ENCODE data around the gene FKBP2.

GRCh38 chr11:64238999-64239398 is 1.9 kb upstream of the FKBP2 start:
- TF ChIP-seq EZH2 (IDR thresholded peaks at IDR 0.05; ENCODE audit: insufficient read depth, poor library complexity, severe bottlenecking) (no peak), EZH2phosphoT487 (IDR thresholded peaks at IDR 0.05; ENCODE audit: insufficient read depth, low read depth) (no peak)
